OCI-LY1 (cell line): ENCODE measurements around the gene FAM83F.

Experiments
- H2AFZ ChIP-seq: fragments of 200-600 bp; sonication (generic), shearing (Covaris generic); 2 replicates; pipeline ENCODE4 v1.6.0; 2014; ENCODE audit warnings: antibody characterized with exemption, mild to moderate bottlenecking, low read length
- H3F3A ChIP-seq: fragments of 200-600 bp; sonication (generic), shearing (Covaris generic); 2 replicates; pipeline ENCODE4 v1.6.0; 2014; ENCODE audit warnings: mild to moderate bottlenecking, antibody characterized with exemption, low read length, moderate library complexity; ENCODE audit not compliant: insufficient read depth
- H3K27ac ChIP-seq: fragments of 200-600 bp; sonication (generic); 2 replicates; pipeline ENCODE4 v1.5.1; 2014; ENCODE audit warnings: low read length, mixed run types, mild to moderate bottlenecking, low read depth; ENCODE audit not compliant: poor library complexity, severe bottlenecking
- H3K27me3 ChIP-seq: fragments of 200-600 bp; sonication (generic); 2 replicates; pipeline ENCODE4 v1.6.0; 2014; ENCODE audit warnings: antibody characterized with exemption, mild to moderate bottlenecking, low read length, moderate library complexity; ENCODE audit not compliant: insufficient read depth
- H3K36me3 ChIP-seq: fragments of 200-600 bp; sonication (generic); 2 replicates; pipeline ENCODE4 v1.6.1; 2014; ENCODE audit warnings: mild to moderate bottlenecking, antibody characterized with exemption, low read length, moderate library complexity, mixed read lengths; ENCODE audit not compliant: insufficient read depth
- H3K4me1 ChIP-seq: fragments of 200-600 bp; sonication (generic); 2 replicates; pipeline ENCODE4 v1.5.1; 2014; ENCODE audit warnings: mild to moderate bottlenecking, low read length, moderate library complexity; ENCODE audit not compliant: insufficient read depth, severe bottlenecking
- H3K4me2 ChIP-seq: fragments of 200-600 bp; sonication (generic), shearing (Covaris generic); 2 replicates; pipeline ENCODE4 v1.6.1; 2014; ENCODE audit warnings: low read length
- H3K4me3 ChIP-seq: fragments of 200-600 bp; sonication (generic); 2 replicates; pipeline ENCODE4 v1.5.1; 2014; ENCODE audit warnings: low read length, low read depth, mild to moderate bottlenecking, mixed read lengths; ENCODE audit not compliant: poor library complexity, severe bottlenecking
- H3K79me2 ChIP-seq: fragments of 200-600 bp; shearing (Covaris generic); 2 replicates; pipeline ENCODE4 v1.6.1; 2016; ENCODE audit warnings: mixed run types, low read length, mixed read lengths; ENCODE audit not compliant: insufficient read depth
- H3K9ac ChIP-seq: fragments of 200-600 bp; sonication (generic), shearing (Covaris generic); 2 replicates; pipeline ENCODE4 v1.6.1; 2014; ENCODE audit warnings: mild to moderate bottlenecking, low read length, mixed read lengths
- H3K9me2 ChIP-seq: fragments of 200-600 bp; sonication (generic), shearing (Covaris generic); 2 replicates; pipeline ENCODE4 v1.6.1; 2014; ENCODE audit warnings: low read depth, mild to moderate bottlenecking, low read length, mixed read lengths
- H3K9me3 ChIP-seq: fragments of 200-600 bp; shearing (Covaris generic); 2 replicates; pipeline ENCODE4 v1.6.1; 2014; ENCODE audit warnings: low read length, mixed read lengths
- H4K20me1 ChIP-seq: fragments of 200-600 bp; sonication (generic), shearing (Covaris generic); 2 replicates; pipeline ENCODE4 v1.6.0; 2016; ENCODE audit warnings: mild to moderate bottlenecking, low read length; ENCODE audit not compliant: insufficient read depth
- EZH2 ChIP-seq: fragments of 200-600 bp; sonication (generic), shearing (Covaris generic); IDR thresholded peaks from 2 replicates; pipeline ENCODE4 v1.8.0; 2017; ENCODE audit warnings: borderline replicate concordance, mixed run types, mild to moderate bottlenecking, antibody characterized with exemption, low read length, moderate library complexity, mixed read lengths
- TF ChIP-seq, protein P1 (sequence below): fragments of 200-600 bp; sonication (generic), shearing (Covaris generic); IDR thresholded peaks from 2 replicates; pipeline ENCODE4 v1.5.1; 2017; ENCODE audit warnings: mild to moderate bottlenecking, antibody characterized with exemption, low read length, moderate library complexity, mixed read lengths

FAM83F gene

GRCh38 chr22:39952347-39952746 lies 42.4 kb upstream of the FAM83F start:
- no peak for TF ChIP-seq EZH2
- TF ChIP-seq, protein P1, sequence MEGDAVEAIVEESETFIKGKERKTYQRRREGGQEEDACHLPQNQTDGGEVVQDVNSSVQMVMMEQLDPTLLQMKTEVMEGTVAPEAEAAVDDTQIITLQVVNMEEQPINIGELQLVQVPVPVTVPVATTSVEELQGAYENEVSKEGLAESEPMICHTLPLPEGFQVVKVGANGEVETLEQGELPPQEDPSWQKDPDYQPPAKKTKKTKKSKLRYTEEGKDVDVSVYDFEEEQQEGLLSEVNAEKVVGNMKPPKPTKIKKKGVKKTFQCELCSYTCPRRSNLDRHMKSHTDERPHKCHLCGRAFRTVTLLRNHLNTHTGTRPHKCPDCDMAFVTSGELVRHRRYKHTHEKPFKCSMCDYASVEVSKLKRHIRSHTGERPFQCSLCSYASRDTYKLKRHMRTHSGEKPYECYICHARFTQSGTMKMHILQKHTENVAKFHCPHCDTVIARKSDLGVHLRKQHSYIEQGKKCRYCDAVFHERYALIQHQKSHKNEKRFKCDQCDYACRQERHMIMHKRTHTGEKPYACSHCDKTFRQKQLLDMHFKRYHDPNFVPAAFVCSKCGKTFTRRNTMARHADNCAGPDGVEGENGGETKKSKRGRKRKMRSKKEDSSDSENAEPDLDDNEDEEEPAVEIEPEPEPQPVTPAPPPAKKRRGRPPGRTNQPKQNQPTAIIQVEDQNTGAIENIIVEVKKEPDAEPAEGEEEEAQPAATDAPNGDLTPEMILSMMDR: no peak
- H3K27ac ChIP-seq: no peak overlapping the region
- no peaks in the 10 kb centered on the region for H3K9me3 ChIP-seq
- no peak overlapping the region for H3K4me2 ChIP-seq
- H3K4me1 ChIP-seq: no peaks in the 10 kb centered on the region
- no peaks in the 10 kb centered on the region for H4K20me1 ChIP-seq
- no peaks in the 10 kb centered on the region for H3K9me2 ChIP-seq
- H3K79me2 ChIP-seq: no peaks in the 10 kb centered on the region
- H3K27me3 ChIP-seq: no peaks in the 10 kb centered on the region
- no peaks in the 10 kb centered on the region for H3K36me3 ChIP-seq
- no peaks in the 10 kb centered on the region for H3F3A ChIP-seq
- H3K4me3 ChIP-seq: no peak overlapping the region
- H2AFZ ChIP-seq: no peak overlapping the region
- H3K9ac ChIP-seq: no peak overlapping the region

- Histone ChIP-seq H3K27ac (no peak overlapping the region), H3K4me1 (no peaks in the 10 kb centered on the region), H3K9me2 (no peaks in the 10 kb centered on the region), H3K4me2 (no peak overlapping the region), H3K27me3 (no peaks in the 10 kb centered on the region), H3K9me3 (no peaks in the 10 kb centered on the region), H3K36me3 (no peaks in the 10 kb centered on the region), H3F3A (no peaks in the 10 kb centered on the region), H3K4me3 (no peak overlapping the region), H3K79me2 (no peaks in the 10 kb centered on the region), H4K20me1 (no peaks in the 10 kb centered on the region), H3K9ac (no peak overlapping the region), H2AFZ (no peak overlapping the region)
- TF ChIP-seq, protein P1: no peak
- no peak for TF ChIP-seq EZH2
These were observed 41.7 kb upstream of the FAM83F start for GRCh38 chr22:39953101-39953500.

DNA sequence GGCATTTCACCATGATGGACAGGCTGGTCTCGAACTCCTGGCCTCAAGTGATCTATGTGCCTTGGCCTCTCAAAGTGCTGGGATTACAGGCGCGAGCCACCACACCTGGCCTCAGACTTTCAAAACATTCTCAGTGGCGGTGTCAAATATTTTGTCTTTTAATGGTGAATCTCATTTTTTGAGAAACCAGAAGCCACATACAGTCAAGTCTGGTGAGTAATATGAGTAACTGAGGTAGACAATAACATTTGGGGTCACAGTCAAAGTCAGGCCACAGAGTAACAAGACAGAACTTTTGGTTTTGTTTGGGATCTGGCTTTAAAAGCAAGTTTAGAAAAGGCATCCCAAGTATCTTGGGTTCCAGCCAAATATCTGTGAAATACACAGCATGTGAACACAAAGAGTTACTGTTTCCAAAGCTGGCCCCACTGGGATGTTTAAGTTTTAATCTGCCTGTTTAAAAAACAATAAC lies 40.1 kb upstream of the FAM83F start:
- Histone ChIP-seq H3K9ac (no peak overlapping the region), H3K9me2 (no peaks in the 10 kb centered on the region), H3K4me3 (no peak overlapping the region), H3K36me3 (no peaks in the 10 kb centered on the region), H3K9me3 (no peaks in the 10 kb centered on the region), H3K27ac (no peak overlapping the region), H2AFZ (no peak overlapping the region), H3K79me2 (no peaks in the 10 kb centered on the region), H3K4me2 (no peak overlapping the region), H4K20me1 (no peaks in the 10 kb centered on the region), H3K4me1 (no peaks in the 10 kb centered on the region), H3F3A (no peaks in the 10 kb centered on the region), H3K27me3 (no peaks in the 10 kb centered on the region)
- no peak for TF ChIP-seq EZH2
- TF ChIP-seq, protein P1: no peak
